SKM-1 (cell line): ENCODE measurements around the gene MIEN1.
"Not testable (repeated sequence)": the region's sequence is repeated elsewhere in the genome, so short reads cannot be mapped to it uniquely, and the experiment has no call there.

ENCODE experiments used
- DNase-seq: peaks from one replicate; lab custom pipeline; 2025; ENCODE audit not compliant: unreplicated experiment; lab: John Stamatoyannopoulos, UW

Gene MIEN1

GRCh38 chr17:39719563-39720355 is 10.6 kb downstream of the MIEN1 start:
- DNase-seq = no peak

- no peak for DNase-seq
Measured at GRCh38 chr17:39717660-39718059, 12.7 kb downstream of the MIEN1 start.

GRCh38 chr17:39716879-39717536 is 13.3 kb downstream of the MIEN1 start:
- no peak for DNase-seq

- no peak for DNase-seq
Measured at GRCh38 chr17:39716073-39716818, 14.1 kb downstream of the MIEN1 start.

GRCh38 chr17:39715375-39716072 is 14.8 kb downstream of the MIEN1 start:
- DNase-seq = no peak

GRCh38 chr17:39714234-39714633 is 16.1 kb downstream of the MIEN1 start:
- no peak for DNase-seq

GRCh38 chr17:39711851-39712250 is 18.5 kb downstream of the MIEN1 start:
- no peak for DNase-seq

GRCh38 chr17:39711071-39711470 is 19.3 kb downstream of the MIEN1 start:
- not testable (repeated sequence) for DNase-seq

GRCh38 chr17:39709998-39710964 is 20.1 kb downstream of the MIEN1 start:
- no peak for DNase-seq

GRCh38 chr17:39709319-39709997 is 20.9 kb downstream of the MIEN1 start:
- no peak for DNase-seq

GRCh38 chr17:39706921-39707337 is 23.4 kb downstream of the MIEN1 start:
- no peak for DNase-seq

GRCh38 chr17:39706383-39706782 is 23.9 kb downstream of the MIEN1 start:
- DNase-seq = no peak

GRCh38 chr17:39705786-39706348 is 24.5 kb downstream of the MIEN1 start:
- DNase-seq = no peak

- DNase-seq = no peak
Measured at GRCh38 chr17:39704821-39705551, 25.3 kb downstream of the MIEN1 start.

GRCh38 chr17:39703913-39704312 is 26.4 kb downstream of the MIEN1 start:
- DNase-seq = no peak

- no peak for DNase-seq
Measured at GRCh38 chr17:39702901-39703893, 27.1 kb downstream of the MIEN1 start.

- DNase-seq = no peak
Measured at GRCh38 chr17:39701784-39702422, 28.4 kb downstream of the MIEN1 start.
